OCI-LY7 (cell line): ENCODE measurements around the gene TRAPPC1. TPM values are rescaled to one million over a fixed set of nuclear protein-coding genes. Genes with fewer than 3 reads are reported as not detected.
A peak's percentile ranks its signal among the peaks of the same experiment; 100 is the strongest.

ENCODE experiments used
- BruUV-seq: library from RNA; stranded (reverse); fragments of 400-500 nt; replicated peaks from 2 replicates; lab custom pipeline; 2021; lab: Mats Ljungman, UMichigan
- CTCF ChIA-PET: fragments of 300-600 bp; sonication (Branson Sonifier 250); formaldehyde crosslinking; loops from one replicate; lab custom pipeline; 2022; ENCODE audit warnings: antibody characterized with exemption; ENCODE audit not compliant: unreplicated experiment; lab: Charles Lee
- POLR2A ChIA-PET: fragments of 300-600 bp; sonication (Branson Sonifier 250); formaldehyde crosslinking; loops from one replicate; lab custom pipeline; 2022; ENCODE audit warnings: antibody characterized with exemption; lab: Charles Lee
- DNase-seq: peaks from one replicate; pipeline ENCODE4 v3.0.0-alpha.2; 2015; ENCODE audit warnings: low spot score
- H2AFZ ChIP-seq: fragments of 200-600 bp; sonication (generic), shearing (Covaris generic); 2 replicates; pipeline ENCODE4 v1.6.1; 2014; ENCODE audit warnings: mild to moderate bottlenecking, antibody characterized with exemption, low read length, moderate library complexity
- H3K27ac ChIP-seq: fragments of 200-600 bp; sonication (generic); 2 replicates; pipeline ENCODE4 v1.5.1; 2014; ENCODE audit warnings: mixed run types, low read depth, mild to moderate bottlenecking, moderate library complexity, low read length, inconsistent platforms; ENCODE audit not compliant: poor library complexity, severe bottlenecking
- H3K36me3 ChIP-seq: fragments of 200-600 bp; sonication (generic); 2 replicates; pipeline ENCODE4 v1.6.1; 2014; ENCODE audit warnings: mild to moderate bottlenecking, antibody characterized with exemption, low read length, moderate library complexity, mixed read lengths; ENCODE audit not compliant: insufficient read depth
- H3K4me1 ChIP-seq: fragments of 200-600 bp; sonication (generic); 2 replicates; pipeline ENCODE4 v1.5.1; 2014; ENCODE audit warnings: mild to moderate bottlenecking, low read length; ENCODE audit not compliant: insufficient read depth, poor library complexity, severe bottlenecking
- H3K4me2 ChIP-seq: fragments of 200-600 bp; sonication (generic); 2 replicates; pipeline ENCODE4 v1.6.1; 2014; ENCODE audit warnings: mild to moderate bottlenecking, low read length
- H3K4me3 ChIP-seq: fragments of 200-600 bp; sonication (generic); 2 replicates; pipeline ENCODE4 v1.5.1; 2014; ENCODE audit warnings: mild to moderate bottlenecking, low read depth, low read length; ENCODE audit not compliant: poor library complexity, severe bottlenecking
- H3K79me2 ChIP-seq: fragments of 200-600 bp; sonication (generic); 2 replicates; pipeline ENCODE4 v1.6.1; 2016; ENCODE audit warnings: low read depth, mild to moderate bottlenecking, low read length, moderate library complexity, mixed read lengths; ENCODE audit not compliant: insufficient read depth
- H3K9me2 ChIP-seq: fragments of 200-600 bp; sonication (generic); 2 replicates; pipeline ENCODE4 v1.6.1; 2016; ENCODE audit warnings: mild to moderate bottlenecking, low read length, mixed read lengths; ENCODE audit not compliant: insufficient read depth
- H3K9me3 ChIP-seq: fragments of 200-600 bp; sonication (generic); 2 replicates; pipeline ENCODE4 v1.6.1; 2014; ENCODE audit warnings: mild to moderate bottlenecking, mixed run types, low read length, mixed read lengths
- H4K20me1 ChIP-seq: fragments of 200-600 bp; sonication (generic); 2 replicates; pipeline ENCODE4 v1.6.1; 2014; ENCODE audit warnings: mild to moderate bottlenecking, antibody characterized with exemption, low read length, moderate library complexity, mixed read lengths; ENCODE audit not compliant: insufficient read depth
- CTCF ChIP-seq: fragments of 200-600 bp; sonication (generic); conservative IDR thresholded peaks from 2 replicates; pipeline ENCODE4 v1.5.1; 2014; ENCODE audit warnings: mild to moderate bottlenecking, antibody characterized with exemption, low read length, moderate library complexity, mixed read lengths
- EZH2phosphoT487 ChIP-seq: fragments of 200-600 bp; sonication (generic); IDR thresholded peaks from 2 replicates; pipeline ENCODE4 v1.6.1; 2018; ENCODE audit warnings: low read depth, borderline replicate concordance, mild to moderate bottlenecking, mixed run types, antibody characterized with exemption, low read length, moderate library complexity, mixed read lengths
- intact Hi-C: fragments of 100-400 bp; cut with micrococcal nuclease; formaldehyde crosslinking; loops from one replicate; pipeline ENCODE4 v1.10.0; 2022; ENCODE audit not compliant: unreplicated experiment
- total RNA-seq, 2 experiments: library from RNA; depleted of rRNA in 1 of 2; stranded (reverse); fragments of >200 nt in 1 of 2; shearing (Covaris generic) in 1 of 2; gene quantifications; 2 replicates each; pipeline ENCODE4 v1.2.3, GENCODE V29; 2014 to 2022

Gene TRAPPC1
- total RNA-seq, 2 experiments from 2014 or later, result 40.2 to 150 TPM

GRCh38 chr17:7930841-7931631, 710 bp downstream of the TRAPPC1 start:
- no peak for DNase-seq
- peak overlapping the region; percentile 99 for H3K4me3 ChIP-seq
- peak overlapping the region; percentile 82 for H3K4me2 ChIP-seq
- peaks cover 30% of the 10 kb centered on the region for H3K36me3 ChIP-seq
- no peaks in the 10 kb centered on the region for H4K20me1 ChIP-seq
- no peaks in the 10 kb centered on the region for H3K9me3 ChIP-seq
- no peak for TF ChIP-seq CTCF
- TF ChIP-seq EZH2phosphoT487, result no peak
- peaks cover 32% of the 10 kb centered on the region for H3K79me2 ChIP-seq
- H2AFZ ChIP-seq, result peak overlapping the region; percentile 74; the same call in 1 of the 2 replicates
- no peaks in the 10 kb centered on the region for H3K9me2 ChIP-seq
- peaks cover 27% of the 10 kb centered on the region for H3K4me1 ChIP-seq
- ChIA-PET CTCF (no interaction called here), POLR2A (interaction anchor here (0.5 to 2.2 kb wide), 6 partner anchors 13 to 927 kb away, joined by 3 to 7 read pairs (median 4); partner anchors contain the start of gene RNF227)
- TSS peak; percentile 94 for BruUV-seq
- intact Hi-C loops, result no loop called here
- H3K27ac ChIP-seq, result peak overlapping the region; percentile 39

- Histone ChIP-seq H3K4me1 (peaks cover 21% of the 10 kb centered on the region), H3K79me2 (peaks cover 32% of the 10 kb centered on the region), H2AFZ (no peak within 1 kb of the TSS), H3K9me2 (no peaks in the 10 kb centered on the region), H3K36me3 (peaks cover 16% of the 10 kb centered on the region), H3K9me3 (no peaks in the 10 kb centered on the region), H3K27ac (no peak within 1 kb of the TSS), H4K20me1 (no peaks in the 10 kb centered on the region), H3K4me2 (peak within 1 kb of the TSS; percentile 82), H3K4me3 (peak within 1 kb of the TSS; percentile 99)
- no TSS peak for BruUV-seq
- POLR2A ChIA-PET, result no interaction called here
- DNase-seq, result no peak
- no peak for TF ChIP-seq CTCF
- TF ChIP-seq EZH2phosphoT487, result no peak
- intact Hi-C loops, result no loop called here
- CTCF ChIA-PET, result no interaction called here
These were observed 2.4 kb downstream of the TRAPPC1 start, which contains the start of gene KCNAB3 for GRCh38 chr17:7929158-7930023. Gene KCNAB3 (minus strand): TSS chr17:7929856. CDS start chr17:7929435, 421 bp downstream.
